ENCODE results near the gene MIS18BP1.
"Not testable (repeated sequence)": the region's sequence is repeated elsewhere in the genome, so short reads cannot be mapped to it uniquely, and the experiment has no call there.

Gene MIS18BP1

GRCh38 chr14:45253070-45253753 lies at the start of gene MIS18BP1:
Gene MIS18BP1, minus strand, starts transcription at chr14:45253202. Its CDS starts 5,916 bp downstream, at chr14:45247286.
- peak; percentile 95 for DNase-seq

DNA sequence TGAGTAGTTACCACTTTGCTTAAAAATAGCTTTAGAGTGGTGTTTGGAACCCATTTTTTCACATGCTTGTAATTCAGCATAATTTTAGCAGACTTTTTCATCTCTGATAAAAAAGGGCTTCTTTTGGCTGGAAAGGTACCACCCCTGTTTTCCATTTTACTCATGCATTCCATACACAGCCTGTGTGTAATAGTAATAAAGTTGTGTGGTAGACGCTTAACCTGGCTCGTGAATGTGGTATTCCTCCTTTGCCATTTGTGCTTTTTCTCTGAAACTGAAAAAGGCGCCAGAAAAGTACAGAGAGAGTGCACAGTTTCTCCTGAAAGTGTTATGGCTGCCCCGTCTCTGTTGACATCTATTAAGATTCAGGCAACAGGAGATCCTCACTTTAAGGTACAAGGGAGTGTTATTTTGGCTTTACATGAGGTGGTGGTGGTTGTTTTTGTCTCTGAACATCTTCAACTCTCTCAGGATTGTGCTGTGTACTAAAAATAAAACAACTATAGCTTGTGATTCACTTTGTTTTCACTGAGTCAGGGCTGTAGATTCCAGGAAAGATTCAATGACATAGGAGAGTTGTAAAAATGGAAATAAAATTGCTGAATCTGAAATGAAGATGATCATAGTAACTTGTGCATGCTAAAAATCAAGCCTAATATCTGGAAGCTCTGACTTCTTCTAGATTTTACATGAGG lies 45.6 kb upstream of the MIS18BP1 start:
- DNase-seq: no peak

- DNase-seq: not testable (repeated sequence)
Observed at GRCh38 chr14:45294796-45295195, 41.8 kb upstream of the MIS18BP1 start.

GRCh38 chr14:45290547-45290946 lies 37.5 kb upstream of the MIS18BP1 start:
- no peak for DNase-seq

- DNase-seq: no peak
Observed at GRCh38 chr14:45287610-45288009, 34.6 kb upstream of the MIS18BP1 start.

DNA sequence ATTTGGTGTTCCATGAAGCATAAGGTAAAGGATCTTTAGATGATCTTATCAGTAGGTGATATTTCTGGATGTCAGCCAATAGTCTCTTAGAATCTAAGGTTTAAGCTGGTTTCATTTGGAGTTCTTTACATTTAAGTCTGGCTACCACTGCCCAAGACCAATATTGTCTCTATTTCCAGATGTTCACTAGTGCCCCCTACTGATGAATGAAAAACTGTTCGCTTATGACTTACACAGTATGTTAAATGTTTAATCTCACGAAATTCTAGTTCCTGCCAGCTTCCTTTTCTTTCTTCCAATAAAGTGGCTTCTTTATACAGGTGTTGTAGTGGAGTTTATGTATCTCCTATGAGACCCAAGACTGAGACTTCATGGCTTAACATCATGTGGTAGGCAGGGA lies 31.8 kb upstream of the MIS18BP1 start:
- no peak for DNase-seq

- DNase-seq: not testable (repeated sequence)
Observed at GRCh38 chr14:45281731-45282400, 28.9 kb upstream of the MIS18BP1 start.

DNA sequence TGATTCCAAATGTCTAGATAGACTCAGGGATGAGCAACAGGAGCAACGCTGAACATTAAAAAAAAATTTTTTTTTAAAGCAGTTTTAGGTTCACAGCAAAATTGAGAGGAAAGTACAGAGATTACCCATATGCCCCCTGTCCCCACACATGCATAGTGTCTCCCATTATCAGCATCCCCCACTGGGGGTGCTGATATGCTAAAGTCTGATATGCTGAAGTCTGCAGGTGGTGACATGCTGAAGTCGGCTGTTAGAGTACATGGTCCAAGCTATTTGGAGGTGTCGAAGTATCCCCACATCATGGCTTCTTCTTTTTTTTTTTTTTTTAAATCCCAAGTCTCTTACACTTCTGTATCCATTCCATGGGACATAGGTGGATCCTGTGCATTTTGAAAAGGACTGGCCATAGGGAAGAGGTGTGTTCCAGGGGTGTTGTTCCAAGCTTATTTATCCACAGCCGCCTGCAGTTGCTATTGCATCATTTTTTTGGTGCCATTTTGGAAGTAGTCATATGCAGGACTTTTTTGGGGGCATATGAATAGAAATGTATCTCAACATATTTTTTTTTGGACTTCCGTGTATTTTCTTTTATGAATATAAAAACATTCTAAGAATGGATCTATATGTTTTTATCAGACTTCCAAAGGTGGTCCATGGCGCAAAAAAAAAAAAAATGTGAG lies 19.0 kb upstream of the MIS18BP1 start:
- DNase-seq: no peak

- no peak for DNase-seq
Observed at GRCh38 chr14:45270031-45270430, 17.0 kb upstream of the MIS18BP1 start.

DNA sequence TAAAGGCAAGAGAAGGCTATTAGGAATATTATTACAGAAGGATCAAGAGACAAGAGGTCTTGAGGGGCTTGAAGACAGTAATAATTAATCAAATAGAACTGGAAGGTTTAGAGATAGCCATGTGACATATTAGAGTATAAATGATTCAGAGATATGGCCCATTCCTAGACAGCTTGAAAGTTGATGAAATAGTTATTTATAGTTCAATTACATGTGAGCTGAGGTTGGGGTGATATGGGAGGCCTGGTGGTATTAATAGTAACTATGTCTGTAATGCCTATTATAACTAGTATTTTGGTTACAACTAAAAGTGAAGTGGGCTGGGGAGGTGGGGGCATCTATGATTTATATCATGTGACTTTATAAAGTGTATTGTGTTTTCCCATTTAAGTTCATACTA lies 14.1 kb upstream of the MIS18BP1 start:
- DNase-seq: no peak

DNA sequence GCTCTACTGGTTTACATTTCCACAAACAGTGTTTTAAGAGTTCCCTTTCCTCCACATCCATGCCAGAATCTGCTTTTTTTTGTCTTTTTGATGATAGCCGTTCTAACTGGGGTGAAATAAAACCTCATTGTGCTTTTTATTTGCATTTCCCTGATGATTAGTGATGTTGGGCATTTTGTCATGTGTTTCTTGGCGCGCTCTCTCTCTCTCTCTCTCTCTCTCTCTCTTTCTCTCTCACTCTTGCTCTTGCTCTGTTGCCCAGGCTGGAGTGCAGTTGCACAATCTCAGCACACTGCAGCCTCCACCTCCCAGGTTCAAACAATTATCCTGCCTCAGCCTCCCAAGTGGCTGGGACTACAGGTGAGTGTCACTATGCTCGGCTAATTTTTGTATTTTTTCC lies 9.6 kb upstream of the MIS18BP1 start:
- no peak for DNase-seq

DNA sequence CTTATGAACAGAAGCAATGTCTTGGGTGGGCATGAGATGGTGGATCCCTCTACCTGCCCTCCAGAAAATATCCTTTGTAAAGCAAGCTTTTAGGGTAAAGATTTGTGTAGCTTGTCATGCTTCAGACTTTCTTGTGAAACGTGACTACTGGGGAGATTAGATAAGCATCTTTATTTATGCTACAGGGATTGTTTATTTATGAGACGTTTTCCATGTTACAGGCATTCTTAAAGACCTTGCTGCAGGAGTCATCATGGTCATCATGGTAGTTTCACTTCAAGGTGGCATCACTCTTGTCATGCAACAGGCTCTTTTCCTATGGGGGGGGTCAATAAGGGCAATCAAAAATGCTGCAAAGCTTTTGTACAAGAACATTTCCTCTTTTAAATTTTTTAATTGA lies 8.2 kb upstream of the MIS18BP1 start:
- DNase-seq: no peak

- no peak for DNase-seq
Observed at GRCh38 chr14:45258805-45259204, 5.8 kb upstream of the MIS18BP1 start.

- no peak for DNase-seq
Observed at GRCh38 chr14:45258073-45258472, 5.1 kb upstream of the MIS18BP1 start.

- DNase-seq: no peak
Observed at GRCh38 chr14:45254771-45255170, 1.8 kb upstream of the MIS18BP1 start.

GRCh38 chr14:45253754-45254310 lies 830 bp upstream of the MIS18BP1 start:
- DNase-seq: no peak

- peak; percentile 24 for DNase-seq
Observed at GRCh38 chr14:45252366-45253069, 484 bp downstream of the MIS18BP1 start.

GRCh38 chr14:45251912-45252311 lies 1.1 kb downstream of the MIS18BP1 start:
- no peak for DNase-seq

DNA sequence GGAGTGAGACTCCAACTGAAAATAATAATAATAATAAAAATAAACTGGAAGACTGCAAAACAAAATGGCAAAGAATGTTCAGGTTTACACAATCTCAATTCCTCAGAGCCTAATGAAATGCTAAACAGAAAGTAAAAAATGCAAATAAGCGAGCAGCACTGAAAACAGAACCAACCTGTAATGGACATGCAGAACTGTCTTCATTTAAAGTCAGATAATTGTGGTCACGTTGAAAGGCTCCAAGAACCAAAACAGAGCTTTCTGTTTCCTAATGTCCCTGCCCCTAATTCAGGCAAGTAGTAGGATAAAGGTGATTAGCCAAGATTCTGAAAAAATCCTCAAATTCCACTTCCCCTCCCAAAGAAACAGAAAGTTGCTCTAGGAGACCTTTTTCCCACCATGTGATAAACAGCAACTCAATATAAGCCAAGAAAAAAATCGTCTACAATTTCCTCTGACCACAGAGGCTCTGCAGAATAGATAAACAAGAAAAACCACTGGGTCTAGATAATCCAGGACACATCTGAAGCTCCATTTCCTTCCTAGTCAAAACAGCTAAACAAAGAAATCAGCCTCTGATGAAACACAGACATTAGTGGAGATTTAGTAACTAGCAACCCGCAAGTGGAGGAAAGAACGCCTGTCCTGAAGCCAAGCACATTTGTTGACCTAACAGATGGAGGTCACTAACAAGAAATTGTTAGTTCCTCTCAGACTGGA lies 3.0 kb downstream of the MIS18BP1 start:
- no peak for DNase-seq

- DNase-seq: no peak
Observed at GRCh38 chr14:45247427-45247826, 5.6 kb downstream of the MIS18BP1 start.

DNA sequence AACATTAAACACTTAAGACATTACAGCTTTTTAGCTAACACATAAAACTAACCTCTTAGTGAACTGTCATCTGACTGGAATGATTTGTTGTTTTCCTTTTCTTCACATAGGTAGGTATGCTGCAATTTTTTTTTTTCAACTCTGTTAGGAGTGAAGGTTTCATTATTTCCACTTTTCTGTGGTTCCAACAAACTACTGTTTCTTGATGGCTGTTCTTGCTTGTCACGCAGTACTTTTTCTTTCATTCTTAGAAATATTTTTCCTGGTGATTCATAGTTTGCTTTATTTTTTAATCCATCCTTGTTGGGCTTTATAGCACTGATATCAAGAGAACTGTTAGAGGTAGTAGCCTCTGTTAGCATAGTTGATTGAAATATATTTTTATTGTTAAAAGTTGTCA lies 6.3 kb downstream of the MIS18BP1 start:
- DNase-seq: no peak

- DNase-seq: no peak
Observed at GRCh38 chr14:45246151-45246550, 6.9 kb downstream of the MIS18BP1 start.

Data from CD4-positive, alpha-beta T cell treated with Interleukin-6 for 4 hours (primary cell).